NCI-H82 (cell line): ENCODE data around the gene TMPRSS3.

Experiments used
- DNase-seq: peaks from one replicate; lab custom pipeline; 2025; lab: John Stamatoyannopoulos, UW

The TMPRSS3 gene

DNA sequence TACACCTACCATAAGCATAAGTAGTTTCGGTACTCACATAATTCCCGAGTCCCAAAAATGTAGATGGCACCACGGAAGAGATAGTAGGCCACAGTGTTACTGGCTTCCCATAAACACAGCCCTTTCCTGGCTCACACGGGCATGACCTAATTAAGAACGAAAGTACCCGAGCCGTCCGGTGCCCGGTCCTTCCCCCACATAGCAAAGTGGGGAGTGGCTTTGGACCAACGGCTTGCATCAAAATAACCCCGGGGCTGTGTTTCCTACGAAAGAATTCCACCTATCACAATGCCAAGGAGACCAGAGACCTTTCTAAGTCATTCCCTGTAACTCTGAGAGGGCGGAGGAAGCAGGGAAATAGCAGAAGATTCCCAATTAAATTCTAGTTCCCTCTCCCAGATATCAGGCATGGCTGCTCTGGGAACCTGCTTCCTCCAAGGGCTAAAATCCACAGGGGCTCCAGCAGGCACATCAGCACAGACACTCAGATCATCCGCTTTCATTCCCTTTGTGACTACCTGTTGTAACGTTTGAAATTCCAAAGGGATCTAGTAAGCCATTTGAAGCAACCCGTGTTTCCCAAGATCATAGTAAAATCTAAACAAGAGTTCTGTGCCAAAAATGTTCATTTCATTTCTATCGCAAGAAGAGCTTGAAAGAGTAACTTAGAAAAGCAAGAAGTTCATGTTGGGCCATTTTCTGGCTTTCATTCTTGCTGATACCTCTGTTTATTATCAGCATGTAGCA is at the start of gene TMPRSS3:
Gene TMPRSS3, minus strand, starts transcription at position 148 of the 747 bp plus-strand sequence. CDS start 635 bp downstream, outside the sequence.
- no peak for DNase-seq

DNA sequence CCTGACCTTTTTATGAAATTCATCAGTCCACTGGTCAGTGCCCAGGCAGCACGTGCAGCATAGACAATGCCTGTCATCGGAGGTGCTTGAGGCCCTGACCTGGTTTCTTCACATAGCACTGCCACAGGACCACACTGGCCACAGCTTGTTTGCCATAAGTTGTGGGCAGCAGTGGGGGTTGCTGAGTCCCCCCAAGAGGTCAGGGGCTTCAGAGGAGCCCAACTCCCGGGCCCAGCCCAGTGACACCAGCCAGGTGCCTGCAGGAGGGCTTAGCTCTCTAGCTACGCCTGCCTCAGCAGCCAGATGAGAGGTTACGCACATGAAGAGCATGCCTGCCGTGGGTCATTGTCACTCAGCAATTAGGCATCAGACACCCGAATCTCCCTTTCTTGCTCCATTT is 49.5 kb upstream of the TMPRSS3 start:
- DNase-seq: no peak

DNA sequence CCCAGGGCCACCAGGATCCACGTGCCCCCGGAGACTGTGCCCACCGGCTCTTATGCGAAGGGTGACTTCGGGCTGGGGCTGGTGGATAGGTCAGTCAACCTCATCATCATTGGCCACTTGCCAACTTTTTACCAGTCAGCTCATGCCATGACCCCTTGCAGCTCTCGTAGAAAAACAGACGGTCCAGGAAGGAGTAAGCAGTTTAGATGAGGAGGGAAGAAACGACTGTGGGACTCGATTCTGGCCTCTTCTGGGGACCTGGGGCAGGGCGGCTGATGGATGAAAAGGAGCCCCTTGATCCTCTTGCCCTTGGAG is 48.9 kb upstream of the TMPRSS3 start:
- no peak for DNase-seq

DNA sequence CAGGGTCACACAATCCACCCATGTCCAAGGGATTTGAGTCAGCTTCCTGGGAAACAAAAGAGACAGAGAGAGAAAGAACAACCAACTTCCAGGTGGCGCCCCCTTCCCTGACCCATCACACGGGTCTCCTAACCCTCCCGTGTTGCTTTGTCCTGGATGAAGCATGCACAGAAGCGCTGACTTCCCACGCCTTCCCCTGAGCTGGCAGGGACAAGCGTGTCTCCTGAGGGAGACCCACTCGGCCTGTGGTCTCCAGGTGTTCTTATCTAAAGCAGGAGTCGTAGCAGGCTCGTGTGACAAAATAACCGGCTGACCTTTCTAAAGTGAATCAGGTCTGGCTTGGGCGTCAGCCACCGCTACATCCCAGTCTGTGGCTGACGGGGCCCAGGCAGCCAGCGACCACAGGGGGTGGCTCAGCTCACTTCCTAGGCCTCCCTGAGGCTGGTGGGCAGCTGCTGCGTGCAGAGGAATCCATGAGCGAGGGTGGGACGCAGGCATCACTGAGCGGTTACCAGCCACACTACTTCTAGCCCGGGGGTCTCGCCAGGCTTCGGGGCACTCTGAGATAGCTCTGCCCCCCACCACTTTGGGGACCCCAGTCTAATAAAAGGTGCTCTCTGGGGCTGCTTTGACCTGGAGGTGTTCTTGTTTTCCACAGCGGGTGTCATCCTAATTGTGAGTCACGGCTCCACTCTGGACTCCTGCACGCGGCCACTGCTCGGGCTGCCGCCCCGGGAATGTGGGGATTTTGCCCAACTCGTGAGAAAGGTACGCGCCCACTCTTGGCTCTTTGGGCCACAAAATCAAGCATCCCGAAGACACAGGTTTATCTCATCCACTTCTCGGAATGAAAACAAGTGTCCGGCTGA is 48.3 kb upstream of the TMPRSS3 start:
- no peak for DNase-seq

DNA sequence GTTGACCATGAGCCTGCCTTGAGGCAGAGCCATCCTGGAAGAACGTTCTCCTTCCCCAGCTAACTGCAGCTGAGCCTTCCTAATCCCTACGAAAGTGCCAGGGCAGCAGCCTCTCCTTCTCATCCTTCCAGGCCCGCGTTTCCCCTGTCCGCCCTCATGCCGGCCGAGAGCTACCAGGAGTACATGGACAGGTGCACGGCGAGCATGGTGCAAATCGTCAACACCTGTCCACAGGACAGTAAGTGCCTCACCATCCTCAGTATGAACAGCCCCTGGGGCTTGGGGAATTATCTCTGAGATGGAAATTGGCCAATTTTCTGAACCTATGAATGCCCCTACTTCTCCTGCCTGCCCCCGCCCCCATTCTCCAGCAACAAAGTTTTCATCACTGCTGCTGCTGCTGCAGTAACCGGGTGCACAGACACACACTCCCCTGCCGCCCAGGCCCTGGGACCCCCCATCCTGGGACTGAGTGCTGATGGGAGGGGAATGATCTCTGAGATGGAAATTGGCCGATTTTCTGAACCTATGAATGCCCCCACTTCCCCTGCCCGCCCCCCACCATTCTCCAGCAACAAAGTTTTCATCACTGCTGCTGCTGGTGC is 47.4 kb upstream of the TMPRSS3 start:
- no peak for DNase-seq

DNA sequence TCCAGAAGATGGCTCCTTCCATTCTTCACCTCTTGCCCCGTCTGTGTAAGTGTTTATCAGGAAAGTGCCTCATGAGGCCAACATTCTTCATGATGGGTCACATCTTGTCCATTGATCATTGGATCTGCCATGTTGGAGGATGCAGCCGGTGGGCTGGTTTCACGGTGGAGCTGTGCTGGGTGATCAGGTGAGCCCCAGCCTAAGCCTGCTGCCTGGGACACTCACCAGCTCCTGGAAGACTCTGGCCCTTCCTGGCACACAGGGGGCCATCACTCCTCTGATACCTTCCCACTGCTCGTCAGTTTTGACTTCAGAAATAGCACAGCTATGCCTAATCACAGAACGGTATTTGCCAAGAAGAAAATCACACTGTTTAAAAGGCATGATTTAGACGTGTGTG is 46.1 kb upstream of the TMPRSS3 start:
- DNase-seq: no peak

DNA sequence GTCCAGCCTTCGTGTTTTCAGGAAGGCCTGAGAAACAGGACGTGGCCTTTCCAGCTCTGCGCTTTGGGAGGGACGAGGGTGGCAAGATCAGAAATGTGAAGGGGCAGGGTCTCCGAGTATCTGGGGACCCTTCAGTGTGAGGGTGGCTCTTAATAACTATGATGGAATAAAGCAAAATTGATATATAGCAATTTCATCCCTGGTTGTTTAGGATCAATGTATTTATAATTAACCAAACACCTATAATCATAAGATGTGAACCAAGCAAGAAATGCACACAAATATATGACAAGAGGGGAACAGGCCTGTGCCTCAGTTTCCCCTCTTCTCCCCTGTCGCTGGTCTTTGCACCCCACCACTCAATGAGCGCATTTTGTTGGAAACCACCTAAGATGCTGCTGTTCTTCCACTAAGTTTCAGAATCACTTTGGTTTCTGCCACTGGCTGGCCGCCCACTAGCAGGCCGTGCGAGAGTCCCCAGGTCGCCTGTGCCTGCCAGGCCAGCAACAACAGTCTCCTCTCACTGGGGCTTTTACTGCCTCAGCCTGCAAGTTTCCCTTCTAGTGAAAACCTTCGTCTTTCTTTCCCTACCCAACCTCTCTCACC is 44.4 kb upstream of the TMPRSS3 start:
- no peak for DNase-seq

DNA sequence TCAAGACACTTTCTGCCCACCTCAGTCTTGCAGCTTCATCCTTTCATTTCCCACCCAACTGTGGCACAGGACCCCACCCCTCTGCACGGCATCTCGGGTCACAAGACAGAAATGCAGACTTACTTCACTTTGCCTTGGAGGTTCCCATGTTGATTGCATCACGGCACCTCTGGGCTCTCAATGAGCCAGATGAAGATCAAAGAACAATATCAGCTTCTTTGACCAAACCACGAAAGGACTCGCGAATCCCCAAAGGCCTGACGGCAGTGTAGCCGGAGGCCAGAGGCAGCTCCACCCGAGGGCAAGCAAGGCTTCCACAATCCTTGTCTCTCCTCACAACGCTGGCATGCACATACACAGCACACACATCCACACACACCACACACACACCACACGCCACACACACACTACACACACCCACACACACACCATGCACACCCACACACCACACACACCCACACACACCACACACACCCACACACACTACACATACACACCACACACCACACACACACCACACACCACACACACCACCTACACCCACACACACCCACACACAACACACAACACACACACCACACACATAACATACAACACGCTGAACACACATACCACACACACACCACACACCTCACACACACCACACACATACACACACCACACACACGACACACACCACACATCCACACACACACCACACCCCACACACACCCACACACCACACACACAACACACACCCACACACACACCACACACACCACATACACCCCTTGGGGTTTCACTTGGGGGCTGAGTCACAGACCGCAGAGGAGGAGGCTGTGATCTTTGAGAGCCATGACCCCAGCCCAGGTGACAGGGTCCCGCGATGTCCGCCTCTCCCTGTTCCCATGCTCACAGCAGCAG is 43.7 kb upstream of the TMPRSS3 start:
- no peak for DNase-seq

DNA sequence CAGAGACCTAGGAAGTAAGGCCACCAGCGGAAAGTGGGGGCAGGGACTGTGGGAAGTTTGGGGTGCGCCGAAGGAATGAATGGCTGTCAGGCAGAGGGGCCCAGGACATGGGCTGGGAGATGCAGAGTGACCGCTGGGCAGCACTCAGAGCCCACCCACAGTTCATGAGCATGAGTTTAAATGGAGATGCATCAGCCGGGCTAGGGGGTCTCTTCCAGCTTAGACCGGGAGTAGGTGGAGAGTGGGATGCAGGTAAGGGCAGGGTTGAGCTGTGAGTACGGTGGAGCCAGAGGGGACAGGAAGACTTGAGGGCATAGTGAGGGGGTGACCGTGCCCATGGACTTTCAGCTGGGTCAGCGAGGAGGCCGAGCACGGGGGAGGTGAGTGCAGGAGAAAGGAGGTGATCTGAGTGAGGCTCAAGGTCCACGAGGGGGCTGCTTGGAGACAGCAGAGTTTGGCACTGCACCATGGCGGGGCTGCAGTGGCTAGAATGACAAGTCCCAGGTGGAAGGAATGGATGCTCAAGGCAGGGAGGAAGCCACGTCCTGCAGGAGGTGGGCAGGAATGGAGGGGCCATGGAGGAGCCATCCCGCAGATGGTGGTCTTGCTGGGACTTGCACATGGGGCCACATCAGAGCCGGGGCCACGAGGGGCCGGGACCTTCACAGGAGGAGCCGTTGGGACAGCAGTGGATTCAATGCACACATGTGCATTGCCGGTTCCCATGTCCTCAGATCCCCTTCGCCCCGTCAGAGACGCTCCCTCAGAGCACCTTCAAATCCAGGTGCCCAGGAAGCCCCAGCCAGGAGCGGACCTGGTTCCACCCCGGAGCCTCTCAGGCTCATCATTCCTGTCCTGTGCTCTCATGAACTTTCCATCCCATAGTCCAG is 42.7 kb upstream of the TMPRSS3 start:
- no peak for DNase-seq

DNA sequence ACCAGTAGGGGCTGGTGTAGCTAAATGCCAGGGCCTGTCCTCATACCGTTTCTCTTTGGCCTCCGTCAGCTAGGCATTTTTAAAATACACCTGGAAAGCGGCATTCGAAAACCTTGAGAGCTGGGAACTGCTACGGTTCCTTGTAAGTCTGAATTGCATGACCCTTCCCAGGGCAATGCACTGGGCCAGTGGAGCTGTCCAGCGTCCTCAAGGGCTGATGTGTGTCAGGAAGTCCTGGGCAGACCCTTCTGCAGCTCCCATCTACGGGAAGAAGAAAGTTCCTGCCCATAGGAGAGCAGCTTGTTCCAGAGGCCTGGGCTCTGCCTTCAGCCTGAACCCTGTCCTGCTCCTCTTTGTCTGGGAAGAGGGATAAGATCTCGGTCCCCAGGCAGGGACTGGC is 41.9 kb upstream of the TMPRSS3 start:
- DNase-seq: no peak

DNA sequence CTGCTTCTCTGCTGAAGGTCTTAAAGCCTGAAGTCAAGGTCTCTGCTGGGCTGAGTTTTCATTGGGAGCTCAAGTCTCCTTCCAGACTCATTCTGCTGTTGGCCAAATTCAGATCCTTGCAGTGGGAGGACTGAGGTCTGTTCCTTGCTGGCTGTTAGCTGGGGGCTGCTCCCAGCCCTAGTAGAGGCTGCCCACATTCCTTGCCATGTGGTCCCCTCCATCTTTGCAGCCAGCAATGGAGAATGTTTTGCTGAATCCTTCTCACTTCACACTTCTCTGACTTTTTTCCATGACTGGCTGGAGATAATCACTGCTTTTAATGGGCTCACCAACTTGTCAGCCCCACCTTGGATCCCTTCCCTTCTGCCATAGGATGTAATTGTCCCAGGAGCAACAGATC is 41.1 kb upstream of the TMPRSS3 start:
- no peak for DNase-seq

DNA sequence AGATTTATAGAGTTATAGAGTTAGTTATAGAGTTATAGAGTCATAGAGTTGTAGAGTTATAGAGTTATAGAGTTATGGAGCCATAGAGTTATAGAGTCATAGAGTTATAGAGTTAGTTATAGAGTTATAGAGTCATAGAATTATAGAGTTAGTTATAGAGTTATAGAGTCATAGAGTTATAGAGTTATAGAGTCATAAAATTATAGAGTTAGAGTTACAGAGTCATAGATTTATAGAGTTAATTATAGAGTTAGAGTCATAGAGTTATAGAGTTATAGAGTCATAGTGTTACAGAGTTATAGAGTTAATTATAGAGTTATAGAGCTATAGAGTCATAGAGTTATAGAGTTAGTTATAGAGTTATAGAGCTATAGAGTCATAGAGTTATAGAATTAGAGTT is 40.0 kb upstream of the TMPRSS3 start:
- no peak for DNase-seq

DNA sequence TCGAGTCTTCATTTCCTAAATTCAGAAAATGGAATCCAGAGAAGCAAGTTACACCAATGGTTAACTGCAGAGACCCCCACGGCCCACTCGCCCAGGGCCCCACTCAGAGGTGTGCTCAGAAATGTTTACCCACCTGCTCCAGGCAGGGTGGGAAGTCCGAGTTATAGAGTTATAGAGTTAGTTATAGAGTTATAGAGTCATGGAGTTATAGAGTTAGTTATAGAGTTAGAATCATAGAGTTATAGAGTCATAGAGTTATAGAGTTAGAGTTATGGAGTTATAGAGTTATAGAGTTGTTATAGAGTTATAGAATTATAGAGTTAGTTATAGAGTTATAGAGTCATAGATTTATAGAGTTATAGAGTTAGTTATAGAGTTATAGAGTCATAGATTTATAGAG is 39.5 kb upstream of the TMPRSS3 start:
- no peak for DNase-seq

DNA sequence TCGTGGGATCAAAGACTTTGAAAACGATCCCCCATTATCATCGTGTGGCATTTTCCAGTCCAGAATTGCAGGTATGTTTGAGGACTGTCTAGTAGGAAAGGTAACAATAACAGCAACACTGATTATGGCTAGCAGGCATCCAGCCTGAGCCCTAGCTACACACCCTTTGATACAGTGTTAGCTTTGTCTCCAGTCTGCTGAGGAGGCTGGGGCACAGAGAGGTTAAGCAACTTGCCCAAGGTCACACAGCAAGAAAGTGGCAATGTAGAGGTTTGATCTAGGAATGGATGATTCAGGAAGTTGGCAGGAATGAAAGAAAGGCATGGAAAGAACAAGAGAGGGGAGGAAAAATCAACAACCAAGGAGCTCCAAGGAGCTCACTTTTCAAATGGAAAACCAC is 39.0 kb upstream of the TMPRSS3 start:
- no peak for DNase-seq

DNA sequence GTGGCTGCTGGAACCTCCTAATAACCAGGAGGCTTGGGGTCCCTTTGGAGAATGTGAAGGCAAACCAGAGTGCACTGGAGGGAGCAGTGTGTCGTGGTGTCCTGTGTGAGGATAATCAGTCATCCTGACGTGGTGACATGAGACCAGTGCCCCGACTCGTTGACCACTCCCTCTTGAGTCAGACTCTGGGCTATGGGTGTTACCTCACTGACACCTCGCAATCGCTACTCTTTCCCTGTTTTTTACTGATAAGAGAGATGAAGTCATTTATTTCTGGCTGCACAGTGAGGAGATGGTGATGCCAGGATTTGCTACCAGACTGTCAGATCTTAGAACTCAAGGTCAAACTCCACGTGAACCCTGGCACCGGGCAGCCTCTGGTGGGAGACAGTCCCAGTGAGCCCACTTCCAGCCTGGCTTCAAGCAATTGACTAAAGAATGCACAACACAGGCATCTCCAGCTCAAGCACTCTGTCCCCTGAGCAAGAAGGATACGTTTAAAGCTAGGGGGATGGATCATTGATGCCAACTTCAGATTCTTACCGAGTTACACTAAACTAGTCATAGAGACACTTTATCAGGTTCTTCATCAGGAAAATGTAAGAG is 38.2 kb upstream of the TMPRSS3 start:
- DNase-seq: no peak

DNA sequence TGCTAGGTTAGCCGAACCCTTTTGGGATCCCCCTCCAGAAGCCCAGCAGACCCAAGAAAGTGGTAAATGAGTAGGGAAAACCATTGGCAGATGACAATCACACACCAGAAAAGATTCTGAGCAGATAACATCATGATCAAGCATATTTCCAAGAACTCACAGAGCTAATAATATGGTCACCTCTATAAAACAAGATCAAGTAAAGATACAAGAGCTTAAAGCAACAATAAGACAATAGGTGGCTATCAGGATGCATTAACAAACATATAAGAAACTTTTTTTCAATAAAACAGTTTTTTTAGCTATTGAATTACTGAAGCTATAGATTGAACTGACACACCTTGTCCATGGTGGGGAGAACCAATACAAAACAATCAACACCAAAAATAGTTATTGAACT is 36.8 kb upstream of the TMPRSS3 start:
- no peak for DNase-seq

DNA sequence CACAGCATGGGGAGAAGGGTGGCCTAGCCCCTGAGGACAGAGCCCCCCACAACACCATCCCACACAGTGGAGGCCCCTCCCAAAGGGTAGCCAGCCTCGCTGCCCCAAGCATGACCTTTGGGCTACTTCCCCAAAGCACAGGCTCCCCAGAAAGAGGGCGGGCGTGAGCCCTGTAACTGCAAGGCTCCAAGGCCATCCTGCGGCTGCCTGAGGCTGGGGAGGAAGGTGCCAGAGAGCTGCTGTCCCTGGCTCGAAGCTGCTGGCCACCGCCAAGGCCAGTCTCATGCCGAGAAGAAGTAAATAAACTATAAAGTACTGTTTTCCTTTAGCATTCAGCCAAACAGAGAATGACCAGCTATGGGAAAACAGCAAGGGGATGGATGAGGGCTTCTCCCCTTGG is 35.3 kb upstream of the TMPRSS3 start:
- DNase-seq: no peak

DNA sequence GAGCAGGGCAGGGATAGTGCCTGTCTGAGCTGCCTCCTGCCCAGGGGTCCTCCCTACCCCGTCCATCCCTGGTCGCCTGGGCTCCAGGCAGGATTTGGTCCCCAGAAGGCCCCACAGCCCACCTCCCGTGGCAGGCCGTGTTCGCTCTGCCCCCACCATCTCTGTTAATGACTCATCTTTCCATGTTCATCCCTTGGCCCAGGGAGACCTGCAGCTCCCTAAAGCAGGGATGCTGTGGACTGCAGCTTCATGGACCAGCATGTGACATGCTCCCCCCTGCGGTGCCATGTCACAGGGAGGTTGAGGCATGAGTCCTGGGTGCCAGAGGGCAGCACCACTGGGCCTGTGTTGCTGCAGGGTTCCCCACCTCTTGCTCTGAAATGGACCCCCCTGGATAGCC is 34.7 kb upstream of the TMPRSS3 start:
- DNase-seq: no peak

DNA sequence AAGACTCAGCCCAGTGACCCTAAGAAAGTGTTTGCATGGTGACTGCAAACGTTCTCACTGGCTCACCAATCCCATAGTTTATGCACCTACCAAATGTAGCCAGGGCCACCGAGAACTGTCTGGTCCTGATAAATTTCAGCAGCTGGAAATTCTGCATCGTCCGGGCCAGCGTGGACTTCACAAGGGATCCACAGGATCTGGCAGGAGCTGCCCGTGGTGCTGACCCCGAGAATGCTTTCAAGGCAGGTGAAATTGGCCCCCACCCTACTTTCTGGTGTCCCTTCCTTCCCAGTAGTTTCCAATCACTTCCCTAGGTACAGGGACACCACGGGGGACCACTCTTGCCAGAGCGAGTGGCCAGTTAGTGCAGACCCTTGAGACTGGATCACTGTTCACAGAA is 34.0 kb upstream of the TMPRSS3 start:
- no peak for DNase-seq

DNA sequence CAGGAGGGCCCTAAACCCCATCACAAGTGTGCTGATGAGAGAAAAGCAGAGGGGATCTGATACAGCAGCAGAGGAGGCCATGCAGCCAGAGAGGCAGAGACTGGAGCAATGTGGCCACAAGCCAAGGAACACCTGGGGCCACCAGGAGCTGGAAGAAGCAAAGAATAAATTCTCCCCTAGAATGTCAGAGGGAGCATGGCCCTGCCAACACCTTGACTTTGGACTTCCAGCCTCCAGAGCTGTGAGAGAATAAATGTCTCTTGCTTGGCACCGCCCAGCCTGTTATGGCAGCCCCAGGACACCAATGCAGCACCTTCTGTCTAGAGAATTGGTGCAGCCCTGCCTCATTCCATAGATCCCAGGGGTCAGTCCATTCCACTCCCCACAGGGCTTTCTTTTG is 33.2 kb upstream of the TMPRSS3 start:
- DNase-seq: no peak
